Upper lobe of left lung (tissue), 4 donors: Measurements from ENCODE around the gene DPP10.

Experiments used
- CTCF ChIP-seq, 6 experiments: fragments of 450-650 bp in 4 of 6; fragments of 200-600 bp in 2 of 6; sonication (generic) in 2 of 6; IDR thresholded peaks; one replicate each; pipeline ENCODE4 v1.5.1; 2016 to 2019; ENCODE audit warnings: antibody characterized with exemption in 6 of 6
- EP300 ChIP-seq, 4 donors: sonication (generic); formaldehyde crosslinking; IDR thresholded peaks; one replicate each; pipeline ENCODE4 v1.5.1; 2017; ENCODE audit warnings: antibody characterized with exemption in 4 of 4, control low read depth in 2 of 4

DNA sequence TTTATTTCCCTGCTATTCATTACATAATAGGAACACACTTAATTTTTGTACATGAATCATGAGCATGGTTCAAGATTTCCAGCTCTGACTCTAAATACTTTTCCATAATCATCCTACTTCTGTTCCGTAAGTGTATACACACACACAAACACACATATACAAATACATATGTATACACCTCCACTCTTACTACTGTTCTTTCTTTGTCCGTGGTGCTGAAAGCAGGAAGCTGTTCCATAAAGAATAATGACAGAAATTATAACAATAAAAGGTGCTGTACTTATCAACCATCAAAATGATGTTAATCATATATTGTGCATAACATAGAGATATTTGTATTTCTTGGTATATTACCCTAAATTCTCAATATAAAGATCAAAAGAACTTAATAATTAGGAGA, 776.9 kb downstream of the DPP10 start:
- TF ChIP-seq CTCF (IDR thresholded peaks at IDR 0.05) (no peak), EP300 (IDR thresholded peaks at IDR 0.05) (no peak)
